Suprapubic skin (tissue), 4 donors: Measurements from ENCODE around the gene TADA1.

Source experiments
- EP300 ChIP-seq: sonication (generic); formaldehyde crosslinking; IDR thresholded peaks from one replicate; pipeline ENCODE4 v1.6.1; 2017; ENCODE audit warnings: antibody characterized with exemption
- POLR2AphosphoS5 ChIP-seq, 3 donors: sonication (generic); formaldehyde crosslinking; IDR thresholded peaks; one replicate each; pipeline ENCODE4 v1.6.1; 2017; ENCODE audit warnings: antibody characterized with exemption in 3 of 3
- TF ChIP-seq, protein P1 (sequence below), 2 donors: fragments of 200-600 bp in 1 of 2; fragments of 450-650 bp in 1 of 2; sonication (generic) in 1 of 2; IDR thresholded peaks; one replicate each; pipeline ENCODE4 v1.5.1; 2016 to 2019; ENCODE audit warnings: antibody characterized with exemption in 2 of 2, mild to moderate bottlenecking in 1 of 2, moderate library complexity in 1 of 2

DNA sequence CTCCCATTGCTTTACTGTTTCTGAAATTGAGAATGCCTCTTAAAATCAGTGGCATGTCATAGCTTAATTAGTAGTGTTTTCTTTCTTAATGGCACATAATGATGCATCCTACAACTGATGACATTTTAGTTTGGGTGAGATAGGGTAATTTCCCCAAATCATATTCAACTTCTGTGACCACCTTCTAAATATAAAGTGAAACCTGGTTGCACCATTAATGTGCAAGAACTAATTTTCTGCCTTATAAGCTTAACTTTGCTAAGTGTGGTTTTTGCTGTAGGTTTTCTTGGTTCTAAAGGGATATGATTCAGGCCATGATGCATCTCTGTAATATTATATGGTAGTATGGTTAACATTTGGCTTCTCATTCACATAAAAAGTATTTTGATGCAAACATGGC, 27.9 kb downstream of the TADA1 start:
- TF ChIP-seq, protein P1, sequence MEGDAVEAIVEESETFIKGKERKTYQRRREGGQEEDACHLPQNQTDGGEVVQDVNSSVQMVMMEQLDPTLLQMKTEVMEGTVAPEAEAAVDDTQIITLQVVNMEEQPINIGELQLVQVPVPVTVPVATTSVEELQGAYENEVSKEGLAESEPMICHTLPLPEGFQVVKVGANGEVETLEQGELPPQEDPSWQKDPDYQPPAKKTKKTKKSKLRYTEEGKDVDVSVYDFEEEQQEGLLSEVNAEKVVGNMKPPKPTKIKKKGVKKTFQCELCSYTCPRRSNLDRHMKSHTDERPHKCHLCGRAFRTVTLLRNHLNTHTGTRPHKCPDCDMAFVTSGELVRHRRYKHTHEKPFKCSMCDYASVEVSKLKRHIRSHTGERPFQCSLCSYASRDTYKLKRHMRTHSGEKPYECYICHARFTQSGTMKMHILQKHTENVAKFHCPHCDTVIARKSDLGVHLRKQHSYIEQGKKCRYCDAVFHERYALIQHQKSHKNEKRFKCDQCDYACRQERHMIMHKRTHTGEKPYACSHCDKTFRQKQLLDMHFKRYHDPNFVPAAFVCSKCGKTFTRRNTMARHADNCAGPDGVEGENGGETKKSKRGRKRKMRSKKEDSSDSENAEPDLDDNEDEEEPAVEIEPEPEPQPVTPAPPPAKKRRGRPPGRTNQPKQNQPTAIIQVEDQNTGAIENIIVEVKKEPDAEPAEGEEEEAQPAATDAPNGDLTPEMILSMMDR (IDR thresholded peaks at IDR 0.05), result no peak
- TF ChIP-seq EP300 (no peak), POLR2AphosphoS5 (IDR thresholded peaks at IDR 0.05) (no peak)
